Activated T-cell treated with anti-CD3 and anti-CD28 coated beads, Interleukin-2, amount 50 U/mL, for 72 hours (primary cell): Measurements from ENCODE around the gene DAO. TPM values are rescaled to one million over a fixed set of nuclear protein-coding genes. Genes with fewer than 3 reads are reported as not detected.

Experiments used
- total RNA-seq, 2 donors: library from RNA; stranded (reverse); gene quantifications; one replicate each; pipeline ENCODE4 v1.2.3, GENCODE V29; 2022

DAO gene
- total RNA-seq, 2 donors from 2014 or later, result not detected

Other genes starting within 250 kb of the DAO start
- 10 to 100 TPM; 49.6 to 55.4 TPM for gene SELPLG, start 246.2 kb upstream of the DAO start, total RNA-seq
- 10 to 100 TPM; 35.6 to 38.3 TPM for gene CORO1C, start 148.6 kb upstream of the DAO start, total RNA-seq
- 10 to 100 TPM; 33.8 to 48.8 TPM for gene SSH1, start 22.5 kb upstream of the DAO start, total RNA-seq
- not detected for gene SVOP, start 141.0 kb downstream of the DAO start, total RNA-seq
- 10 to 100 TPM; 15.9 to 21.6 TPM for gene USP30, start 172.5 kb downstream of the DAO start, total RNA-seq
- gene ALKBH2, start 213.4 kb downstream of the DAO start, total RNA-seq, result 10 to 100 TPM; 29.5 to 34.6 TPM
- 10 to 100 TPM; 52.0 to 58.1 TPM for gene UNG, start 217.5 kb downstream of the DAO start, total RNA-seq
- 10 to 100 TPM; 10.2 to 12.2 TPM for gene ACACB, start 236.5 kb downstream of the DAO start, total RNA-seq